Measurements from ENCODE around the gene ARMH3.

Gene ARMH3

DNA sequence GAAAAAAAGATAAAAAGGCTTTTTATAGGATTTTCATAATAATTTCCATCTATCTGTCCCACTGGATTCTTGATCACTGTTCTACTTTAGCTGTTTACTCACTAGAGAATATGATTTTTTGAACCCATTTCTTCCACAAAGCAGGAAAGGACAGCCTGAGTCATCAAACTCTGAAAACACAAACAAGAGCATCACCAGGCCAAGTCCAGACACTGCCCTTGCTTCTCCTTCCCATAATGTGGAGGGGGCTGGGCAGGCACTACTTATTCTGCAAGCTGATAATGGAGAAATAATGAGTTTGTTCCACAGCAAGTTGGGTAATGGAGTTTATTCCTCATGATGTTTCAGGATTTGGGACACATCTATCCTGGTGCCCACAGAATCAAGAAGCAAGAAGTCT lies 199.3 kb downstream of the ARMH3 start:
- no peak for DNase-seq (ENCODE audit: low spot score)

DNA sequence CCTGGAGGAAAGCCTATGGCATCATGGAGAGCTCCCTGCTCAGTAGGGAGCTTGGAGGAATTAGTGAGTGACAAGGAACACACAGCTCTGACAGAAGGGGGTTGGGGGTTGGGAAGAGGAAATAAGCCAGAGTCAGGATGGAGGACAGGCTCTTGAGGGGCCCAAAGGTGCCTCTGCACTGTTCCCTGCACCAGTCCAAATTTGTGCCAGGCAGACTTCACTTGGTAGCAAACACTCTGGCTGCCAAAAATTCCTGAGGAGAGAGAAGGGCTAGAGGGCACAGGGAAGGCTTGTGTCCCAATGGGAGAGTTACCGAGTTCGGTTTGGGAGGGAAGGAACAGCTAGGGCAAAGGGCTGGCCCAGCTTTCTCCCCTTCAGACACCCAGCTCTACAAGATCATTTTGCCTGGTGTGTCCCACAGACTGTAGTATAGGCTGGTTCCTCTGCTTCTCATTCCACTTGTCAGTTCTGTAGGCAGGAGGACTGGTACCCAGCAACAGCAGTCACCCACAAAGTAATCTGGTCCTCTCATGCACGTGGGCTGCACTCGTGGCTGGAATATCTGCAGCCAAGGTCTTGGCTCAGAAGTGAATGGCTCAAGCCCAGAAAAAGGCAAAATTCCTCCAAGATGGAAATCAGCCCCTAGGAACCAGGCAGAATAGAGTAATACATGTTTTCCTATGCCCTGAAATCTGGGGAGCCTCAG lies 204.4 kb downstream of the ARMH3 start:
- DNase-seq (ENCODE audit: low spot score): no peak

DNA sequence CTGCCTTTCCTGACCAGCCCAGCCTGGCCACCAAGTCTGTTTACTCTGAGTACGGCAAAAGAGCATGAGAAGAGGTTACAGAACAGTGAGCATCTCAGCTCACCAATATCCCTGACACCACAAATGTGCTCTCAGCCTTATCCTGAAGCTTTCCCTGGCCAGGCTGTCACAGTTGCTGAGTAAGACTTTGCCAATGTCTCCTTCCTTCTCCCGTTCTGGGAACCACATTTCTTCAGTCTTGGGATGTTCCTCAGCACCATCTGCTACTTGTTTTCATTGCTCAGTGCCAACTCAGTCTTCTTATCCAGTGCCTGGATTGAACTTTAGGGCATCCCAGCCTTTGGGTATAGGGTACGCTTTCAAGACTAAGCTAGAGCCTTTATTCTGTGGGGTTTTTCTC lies 205.2 kb downstream of the ARMH3 start:
- no peak for DNase-seq (ENCODE audit: low spot score)

DNA sequence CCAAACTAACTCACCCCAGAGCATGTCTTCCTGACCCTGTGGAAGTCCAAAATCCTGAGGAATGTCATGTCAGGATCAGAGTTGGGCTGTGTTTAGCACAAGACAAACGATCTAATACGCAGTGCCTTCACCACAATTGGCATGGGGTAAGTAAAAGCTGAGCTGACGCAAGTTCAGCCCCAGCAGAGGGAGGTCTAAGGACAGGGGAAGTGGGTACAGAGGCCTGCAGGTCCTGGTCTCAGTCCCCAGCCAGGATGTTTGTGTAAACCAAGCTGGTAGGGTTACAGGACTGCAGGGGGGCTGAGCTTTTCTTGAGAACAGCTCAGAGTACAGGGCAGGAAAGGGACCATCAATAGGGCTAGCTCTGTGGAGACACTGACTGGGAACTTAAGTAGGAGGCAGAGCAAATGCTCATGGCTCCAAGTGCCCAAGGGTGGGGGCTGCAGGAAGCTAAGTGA lies 207.1 kb downstream of the ARMH3 start:
- no peak for DNase-seq (ENCODE audit: low spot score)

DNA sequence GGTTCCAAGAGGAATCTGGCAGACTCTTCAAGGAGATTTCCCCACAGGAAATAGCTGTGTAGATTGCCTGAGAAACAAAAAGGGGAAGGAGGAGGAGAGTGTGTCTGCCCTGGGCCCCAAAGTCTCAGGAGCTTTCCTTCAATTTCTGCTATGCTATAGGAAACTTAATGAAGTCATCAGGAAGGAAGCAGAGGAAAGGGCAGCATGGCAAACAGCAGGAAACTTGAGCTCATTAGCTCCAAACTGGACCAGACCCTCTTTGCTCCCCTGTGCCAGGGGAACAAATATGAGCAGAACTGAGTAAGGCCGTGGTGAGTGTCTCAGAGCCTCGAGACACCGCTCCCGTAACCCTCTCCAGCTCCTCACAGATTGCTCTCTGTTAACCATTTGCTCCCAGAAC lies 207.6 kb downstream of the ARMH3 start:
- no peak for DNase-seq (ENCODE audit: low spot score)

DNA sequence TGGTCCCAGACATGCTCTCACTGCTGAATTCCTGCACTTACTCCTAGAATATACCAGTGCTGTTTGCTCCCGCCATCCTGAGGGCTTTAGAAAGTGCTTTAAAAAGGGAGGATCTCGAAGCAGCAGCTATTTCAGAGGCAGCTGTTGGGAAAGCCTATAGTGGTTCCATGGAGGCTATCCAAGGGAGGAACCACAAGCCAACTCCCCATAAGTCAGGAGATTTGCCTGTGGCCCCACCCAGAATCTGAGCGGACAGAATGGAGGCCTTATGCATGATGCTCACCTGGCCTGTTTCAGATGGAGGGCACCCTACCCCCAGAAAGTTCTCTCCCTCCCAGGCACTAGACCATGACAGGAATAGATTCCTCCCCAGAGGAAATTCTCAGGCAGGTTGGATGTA lies 210.1 kb downstream of the ARMH3 start:
- DNase-seq (ENCODE audit: low spot score): no peak

DNA sequence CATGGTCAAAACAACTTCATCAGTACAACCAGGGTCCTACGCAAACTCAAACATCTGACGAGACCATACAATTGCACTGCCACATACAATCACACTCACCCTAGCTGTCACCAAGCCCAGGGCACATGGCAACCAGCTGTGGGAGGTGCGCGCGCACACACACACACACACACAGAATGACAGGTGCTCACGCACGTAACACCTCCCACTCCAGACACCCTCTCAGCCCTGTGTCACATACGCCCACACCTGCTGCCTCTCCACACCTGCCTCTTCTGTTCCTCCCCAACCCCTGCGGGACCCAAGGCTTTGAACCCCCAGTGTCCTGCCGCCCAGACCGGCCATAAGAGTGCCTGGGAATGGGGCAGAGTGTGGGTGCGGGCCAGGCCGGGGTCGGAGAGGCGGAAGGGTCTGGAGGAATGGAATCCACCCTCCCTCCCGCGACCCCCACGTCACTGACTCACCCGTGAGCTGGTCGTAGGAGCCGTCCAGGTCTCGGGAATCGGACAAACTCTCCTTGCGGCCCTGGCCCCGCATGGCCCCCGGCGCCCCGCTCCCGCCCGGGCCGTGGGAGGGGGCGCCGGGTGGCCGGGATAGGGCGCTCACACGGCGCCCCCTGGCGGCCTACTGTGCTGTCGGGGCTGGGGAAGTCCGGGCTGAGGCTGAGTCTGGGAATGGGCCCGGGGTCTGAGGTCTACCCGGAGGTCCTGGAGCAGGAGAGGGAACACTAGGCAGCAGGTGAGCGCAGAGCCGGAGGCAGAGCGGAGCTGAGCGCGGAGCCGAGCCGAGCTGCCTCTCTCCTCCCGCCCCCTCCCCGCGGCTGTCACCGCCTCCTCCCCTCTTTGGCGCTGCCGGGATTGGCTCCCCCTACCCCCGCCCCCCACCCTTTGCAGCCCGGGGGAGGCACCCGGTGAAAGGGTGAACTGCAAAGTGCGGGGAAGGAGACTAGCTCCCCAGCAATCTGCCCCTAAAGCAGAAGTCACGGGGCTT lies 212.6 kb downstream of the ARMH3 start, which contains the start of gene KCNIP2:
Gene KCNIP2 (minus strand): TSS at position 769 of the 990 bp plus-strand sequence. CDS start 232 bp downstream, at position 537.
- DNase-seq (ENCODE audit: low spot score): peak; percentile 83

DNA sequence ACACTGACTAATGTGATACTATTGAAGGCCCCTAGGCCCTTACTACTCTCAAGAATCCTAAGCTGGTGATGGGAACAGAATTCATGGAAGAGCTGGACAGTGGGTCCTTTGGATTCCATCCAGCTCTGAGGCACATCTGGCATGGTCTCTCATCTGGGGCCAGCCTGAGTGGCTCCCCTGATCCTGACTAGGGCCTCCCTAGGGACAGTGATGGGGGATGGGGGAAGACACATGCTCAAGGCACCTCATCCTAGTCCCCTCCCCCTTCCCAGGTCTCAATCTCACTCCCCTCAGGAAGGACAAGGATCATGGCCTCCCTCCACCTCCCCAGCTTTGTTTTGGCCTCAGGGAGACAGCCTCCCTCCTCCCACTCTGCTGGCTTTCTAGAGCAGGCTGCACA lies 214.1 kb downstream of the ARMH3 start:
- no peak for DNase-seq (ENCODE audit: low spot score)

DNA sequence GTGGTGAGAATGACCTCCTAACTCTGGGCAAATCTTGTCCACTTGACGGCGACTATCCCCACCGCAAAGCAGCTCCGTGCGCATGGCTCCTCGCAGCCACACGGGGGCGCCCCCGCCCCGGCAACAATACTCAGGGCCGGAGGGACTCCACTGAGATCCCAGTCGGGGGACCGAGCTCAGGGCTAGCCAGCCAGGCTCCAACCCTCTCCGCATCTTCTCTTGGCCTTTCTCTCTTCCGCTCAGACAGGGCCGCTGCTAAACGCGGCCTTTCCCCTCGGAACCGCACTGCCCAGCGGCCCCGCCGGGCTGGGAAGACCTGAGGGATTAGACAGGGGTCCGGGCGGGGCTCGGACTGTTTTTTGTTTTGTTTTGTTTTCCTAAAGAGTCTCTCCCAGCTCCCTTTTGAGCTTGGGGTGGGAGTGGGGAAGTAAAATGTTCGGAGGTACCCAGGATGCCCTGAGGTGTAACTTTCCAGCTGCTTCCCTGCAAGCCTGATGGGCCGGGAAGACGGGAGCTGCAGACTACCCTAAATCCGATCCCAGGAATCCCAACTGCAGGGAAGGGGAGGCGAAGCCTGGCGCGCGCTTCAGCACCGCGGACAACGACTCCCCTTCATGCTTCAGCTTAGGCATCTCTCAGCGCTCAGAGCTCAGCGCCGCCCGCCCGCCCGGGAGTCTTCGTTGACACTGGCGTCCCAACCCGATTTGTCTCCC lies 215.1 kb downstream of the ARMH3 start:
- peak; percentile 92 for DNase-seq (ENCODE audit: low spot score)

DNA sequence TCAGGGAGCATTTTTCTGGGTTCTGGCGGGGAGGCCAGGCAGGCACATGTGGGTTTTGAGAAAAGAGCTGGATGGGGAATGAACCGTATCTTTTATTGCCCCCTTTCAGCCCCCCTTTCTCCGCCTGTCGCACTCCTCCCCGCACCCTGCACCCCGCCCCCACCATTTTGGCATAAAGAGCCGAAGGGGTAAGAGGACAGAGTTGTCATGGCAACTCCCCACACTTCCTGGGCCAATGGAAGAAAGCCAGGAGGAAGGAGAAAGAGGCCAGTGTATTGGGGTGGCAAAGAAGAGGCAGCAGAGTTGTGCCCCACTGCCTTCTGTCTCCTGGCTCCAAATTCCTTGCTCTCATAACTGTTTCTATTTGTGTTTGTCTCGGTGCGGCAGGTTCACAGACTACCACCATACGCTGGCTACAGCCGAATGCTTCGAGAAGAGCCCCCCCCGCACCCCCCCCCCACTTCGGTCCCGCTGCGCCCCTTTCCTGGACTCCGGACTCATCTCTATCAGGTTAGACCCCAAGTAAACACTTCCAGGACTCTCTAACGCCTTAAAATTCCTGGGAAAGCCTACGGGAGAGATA lies 215.8 kb downstream of the ARMH3 start:
- DNase-seq (ENCODE audit: low spot score): no peak

DNA sequence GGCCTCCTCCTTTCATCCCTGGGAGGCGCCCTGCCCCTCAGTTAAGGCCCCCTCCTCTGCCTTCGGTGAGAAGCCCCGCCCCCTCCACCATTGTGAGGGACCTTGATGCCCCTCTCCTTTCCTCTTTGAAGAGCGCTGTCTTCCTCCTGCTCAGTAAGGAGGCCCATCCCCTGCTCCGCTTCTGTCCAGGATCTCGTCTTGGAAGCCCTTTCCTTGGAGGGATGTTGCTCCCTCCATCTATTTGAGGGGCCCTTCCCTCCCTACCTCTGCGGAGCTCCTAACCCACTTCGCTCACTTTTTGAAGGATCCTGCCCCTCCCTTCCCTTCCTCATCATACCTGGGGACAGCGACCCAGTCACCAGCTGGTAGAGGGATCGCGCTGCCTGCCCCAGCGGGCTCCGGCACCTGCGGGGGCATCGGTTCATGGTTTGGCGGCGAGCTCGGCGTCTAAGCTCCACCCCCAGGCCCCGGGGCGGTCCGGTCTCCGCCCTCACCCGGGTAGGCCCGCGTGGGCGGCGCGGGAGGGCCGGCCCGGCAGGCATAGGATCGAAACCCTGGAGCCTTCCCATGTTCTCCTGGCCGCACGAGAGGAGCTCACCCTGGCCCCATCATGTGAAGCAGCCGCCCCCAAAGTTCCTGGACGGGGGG lies 216.4 kb downstream of the ARMH3 start:
- DNase-seq (ENCODE audit: low spot score): peak; percentile 79

DNA sequence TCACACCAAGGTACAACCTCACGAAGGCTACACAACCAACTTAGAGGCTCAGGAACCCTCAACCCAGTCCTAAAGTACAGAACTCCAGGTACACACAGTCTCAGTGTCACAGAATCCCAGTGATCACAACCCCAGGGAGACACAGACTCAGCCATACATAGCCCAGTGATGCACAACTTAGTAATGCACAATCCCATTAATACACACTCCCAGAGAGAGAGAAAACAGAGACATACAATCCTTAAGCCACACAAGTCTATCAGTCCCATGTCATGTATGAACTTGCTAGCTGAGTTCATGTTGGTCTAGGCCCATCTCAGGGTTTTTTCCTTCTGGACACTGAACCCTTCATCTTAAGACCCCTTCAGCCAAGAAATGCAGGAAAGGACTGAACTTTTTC lies 217.0 kb downstream of the ARMH3 start:
- no peak for DNase-seq (ENCODE audit: low spot score)

DNA sequence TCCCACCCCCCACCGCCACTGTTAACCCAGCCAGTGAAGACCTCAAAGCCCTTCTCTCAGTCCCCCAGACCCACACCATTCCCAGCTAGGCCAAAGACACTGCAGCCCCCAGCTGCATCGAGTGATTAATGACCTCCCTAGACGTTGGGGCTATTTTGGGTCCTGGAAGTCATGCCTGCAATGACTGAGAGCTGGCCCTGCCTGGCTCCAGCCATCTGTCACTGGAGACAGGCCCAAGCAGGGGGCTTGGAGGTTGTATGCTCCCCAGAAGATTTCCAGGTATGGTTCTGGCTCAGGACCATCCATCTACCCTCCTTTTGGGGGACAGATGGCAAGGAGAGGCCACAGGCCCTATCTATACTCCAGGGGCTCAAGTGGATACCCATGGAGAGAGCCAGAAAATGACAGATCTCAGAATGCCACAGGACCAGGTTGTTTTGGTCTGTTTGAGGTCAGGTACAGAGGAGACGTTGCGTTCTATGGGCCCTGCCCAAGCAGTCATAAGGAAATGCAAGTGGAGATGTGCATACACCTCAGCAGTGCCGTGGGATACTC lies 217.5 kb downstream of the ARMH3 start:
- DNase-seq (ENCODE audit: low spot score): no peak

DNA sequence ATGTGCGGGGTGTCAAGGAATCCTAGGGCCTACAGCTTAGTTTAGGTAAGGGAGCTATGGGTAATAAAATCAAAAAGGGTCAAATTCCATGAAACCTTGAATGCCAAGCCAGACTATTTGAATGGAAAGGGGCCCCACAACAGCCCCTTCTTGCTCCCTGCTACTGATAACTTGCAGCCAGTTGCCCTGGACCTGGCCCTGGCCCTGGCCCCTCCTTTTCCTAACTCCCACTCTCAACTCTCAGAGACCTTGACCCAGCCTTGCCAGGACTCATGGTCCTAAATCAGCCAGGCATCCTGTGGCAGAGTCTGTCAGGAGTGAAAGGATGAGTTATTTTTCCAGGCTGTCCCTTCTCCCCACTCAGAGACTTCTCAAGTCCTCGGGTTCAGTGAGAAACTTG lies 218.2 kb downstream of the ARMH3 start:
- no peak for DNase-seq (ENCODE audit: low spot score)

DNA sequence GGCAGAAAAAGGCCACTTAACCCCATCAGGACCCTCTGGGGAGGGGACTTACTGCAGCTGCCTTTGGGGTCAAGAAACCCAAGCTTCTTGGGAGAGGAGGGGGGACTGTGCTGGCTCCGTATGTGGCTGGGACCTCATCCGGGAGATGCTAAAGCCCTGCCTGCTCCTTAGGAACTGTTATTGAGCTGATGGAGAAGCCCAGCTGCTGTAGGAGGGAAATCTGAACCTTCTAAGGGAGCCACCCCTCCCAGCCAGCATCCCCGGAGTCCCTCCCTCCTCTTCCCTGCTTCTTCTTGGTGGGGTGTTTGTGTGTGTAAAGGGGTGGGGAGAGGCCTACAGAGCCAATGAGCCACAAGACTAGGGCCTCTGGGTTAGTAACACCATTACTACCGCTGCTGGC lies 220.6 kb downstream of the ARMH3 start:
- no peak for DNase-seq (ENCODE audit: low spot score)

DNA sequence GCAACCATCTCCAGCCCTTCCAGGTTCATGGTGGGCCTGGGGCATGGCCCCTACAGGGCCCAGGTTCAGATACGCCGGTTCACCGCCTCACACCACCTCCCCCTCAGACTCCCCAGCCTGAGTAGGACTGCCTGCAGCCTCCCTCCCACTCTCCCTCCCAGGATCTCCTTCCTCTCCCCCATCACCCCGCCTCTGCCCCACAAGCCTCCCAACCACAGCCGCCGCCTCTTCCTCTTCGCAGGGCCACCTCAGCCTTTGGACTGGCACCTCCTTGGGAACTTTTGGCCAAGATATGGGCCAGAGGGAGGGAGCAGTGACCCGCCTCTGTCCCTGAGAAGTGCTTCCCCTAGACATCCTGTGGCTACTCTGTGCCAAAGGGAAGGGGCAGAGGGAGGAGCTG lies 221.6 kb downstream of the ARMH3 start:
- DNase-seq (ENCODE audit: low spot score): no peak

DNA sequence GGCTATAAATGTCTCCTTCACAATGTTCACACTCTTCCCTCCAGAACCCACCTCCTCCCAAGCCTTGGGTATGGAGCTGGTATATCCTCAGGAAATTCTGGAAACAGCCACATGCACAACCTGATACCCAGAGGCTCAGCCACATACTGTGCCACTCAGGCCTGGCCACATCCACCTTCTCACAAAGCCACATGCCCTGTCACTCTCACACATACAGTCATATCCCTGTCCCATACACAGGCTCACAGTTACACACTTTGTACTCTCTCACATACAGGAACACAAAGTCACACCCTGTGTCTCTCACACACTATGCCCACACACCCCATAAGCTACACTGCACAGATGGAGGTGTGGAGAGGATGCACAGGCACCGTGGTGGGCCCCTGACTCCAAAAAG lies 222.5 kb downstream of the ARMH3 start:
- DNase-seq (ENCODE audit: low spot score): no peak

DNA sequence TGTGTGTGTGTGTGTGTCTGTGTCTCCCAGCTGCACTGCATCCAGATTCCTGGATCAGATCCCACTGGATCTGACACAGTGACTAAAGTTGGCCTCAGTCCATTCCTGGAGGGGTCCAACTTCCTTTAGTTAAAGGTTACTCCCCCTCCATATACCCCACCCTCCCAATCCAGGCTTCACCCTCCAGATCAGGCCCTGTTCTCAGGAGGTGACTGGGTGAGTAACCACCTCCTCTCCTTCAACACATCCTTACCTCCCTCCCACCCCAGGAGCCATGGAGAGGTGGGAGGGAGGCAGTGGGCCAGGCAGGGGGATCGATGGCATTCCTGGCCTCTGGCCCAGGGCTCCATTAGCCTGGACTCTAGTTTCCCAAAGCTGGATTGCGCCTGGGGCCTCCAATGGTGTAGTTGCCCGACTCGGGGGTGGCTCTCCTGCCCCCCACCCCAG lies 223.6 kb downstream of the ARMH3 start:
- no peak for DNase-seq (ENCODE audit: low spot score)

DNA sequence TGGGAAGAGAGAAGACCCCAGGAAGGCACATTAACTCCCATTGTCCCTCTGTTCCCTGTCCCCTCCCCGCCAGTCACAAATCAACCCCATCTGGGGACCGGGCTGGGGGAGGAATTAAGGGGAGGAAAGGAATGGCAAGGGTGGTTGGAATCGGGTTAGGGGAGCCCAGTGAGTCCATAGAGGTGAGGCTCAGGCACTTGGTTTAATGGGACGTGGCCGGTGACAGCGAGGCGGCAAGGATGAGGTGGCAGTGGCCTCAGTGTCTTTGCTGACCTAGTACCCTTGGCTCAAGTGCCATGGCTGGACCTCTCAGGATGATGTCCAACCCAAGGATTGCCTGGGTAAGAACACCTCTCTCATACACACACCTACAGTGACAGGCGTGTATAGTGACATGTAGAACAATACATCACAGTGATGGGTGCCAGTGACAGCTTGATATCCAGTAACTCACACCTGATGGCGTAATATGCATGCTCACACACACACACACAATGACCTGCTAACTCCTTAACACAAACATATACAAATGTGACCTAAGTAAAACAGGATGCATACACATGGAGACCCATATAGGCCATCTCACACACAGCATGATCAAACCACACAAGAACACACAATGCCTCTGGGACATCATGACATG lies 224.7 kb downstream of the ARMH3 start:
- DNase-seq (ENCODE audit: low spot score): peak; percentile 36

DNA sequence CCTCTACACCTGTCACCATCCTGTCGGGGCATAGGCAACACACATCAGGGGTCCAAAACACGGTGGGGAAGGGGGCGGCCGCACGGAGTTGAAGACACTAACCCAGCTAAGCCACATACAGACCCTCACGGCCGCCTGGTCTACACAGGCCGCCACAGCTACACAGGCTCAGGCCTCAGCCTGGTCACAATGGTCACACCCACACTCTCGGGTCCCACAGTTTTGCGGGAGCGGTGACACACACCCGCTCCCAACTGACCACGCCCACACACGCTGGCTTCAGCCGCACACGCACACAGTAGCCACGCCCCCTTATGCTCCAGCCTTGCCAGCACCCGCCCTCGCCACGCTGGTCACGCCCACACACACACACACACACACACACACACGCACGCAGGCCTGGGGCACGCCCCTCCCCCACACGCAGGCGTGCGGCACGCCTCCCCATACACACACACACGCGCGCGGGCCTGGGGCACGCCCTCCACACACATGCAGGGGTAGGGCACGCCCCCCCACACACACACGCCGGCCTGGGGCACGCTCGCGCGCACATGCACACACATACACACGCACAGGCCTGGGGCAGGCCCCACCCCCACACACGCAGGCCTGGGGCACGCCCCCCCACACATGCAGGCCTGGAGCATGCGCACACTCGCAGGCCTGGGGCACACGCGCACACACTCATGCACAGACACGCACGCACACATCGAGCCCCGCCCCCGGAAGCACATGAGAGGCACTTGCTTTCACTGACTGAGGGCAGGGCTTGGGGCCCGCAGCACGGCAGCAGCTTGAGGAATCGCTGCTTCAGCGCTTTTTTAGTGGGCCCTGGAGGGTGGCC lies 225.4 kb downstream of the ARMH3 start:
- peak; percentile 90 for DNase-seq (ENCODE audit: low spot score)

Measured in ecto neural progenitor cell (in vitro differentiated cells).